A673 (cell line): ENCODE data around the gene TNFRSF14.

Experiments
- CTCF ChIP-seq: fragments of 300-800, 200-600 bp; sonication (generic); conservative IDR thresholded peaks from 2 replicates; pipeline ENCODE4 v1.5.1; 2017; ENCODE audit warnings: low read depth, mild to moderate bottlenecking, antibody characterized with exemption, low read length, moderate library complexity, mixed read lengths
- EZH2 ChIP-seq: fragments of 200-600 bp; sonication (generic); IDR thresholded peaks from 2 replicates; pipeline ENCODE4 v1.6.1; 2017; ENCODE audit warnings: borderline replicate concordance, low read depth, mild to moderate bottlenecking, mixed read lengths, antibody characterized with exemption, low read length; ENCODE audit not compliant: poor library complexity, severe bottlenecking

- TF ChIP-seq CTCF (no peak), EZH2 (no peak)
Observed at GRCh38 chr1:2508751-2509150, 47.4 kb upstream of the TNFRSF14 start.
